HG03095 (cell line): Measurements from ENCODE around the gene CD69.
A peak's percentile ranks its signal among the peaks of the same experiment; 100 is the strongest.
"Not testable (repeated sequence)": the region's sequence is repeated elsewhere in the genome, so short reads cannot be mapped to it uniquely, and the experiment has no call there.

ENCODE experiments used
- ATAC-seq: cut with Tn5 transposase; IDR thresholded peaks from one replicate; pipeline ENCODE4 v1.9.1; 2021; ENCODE audit warnings: moderate library complexity; ENCODE audit not compliant: unreplicated experiment

CD69 gene

DNA sequence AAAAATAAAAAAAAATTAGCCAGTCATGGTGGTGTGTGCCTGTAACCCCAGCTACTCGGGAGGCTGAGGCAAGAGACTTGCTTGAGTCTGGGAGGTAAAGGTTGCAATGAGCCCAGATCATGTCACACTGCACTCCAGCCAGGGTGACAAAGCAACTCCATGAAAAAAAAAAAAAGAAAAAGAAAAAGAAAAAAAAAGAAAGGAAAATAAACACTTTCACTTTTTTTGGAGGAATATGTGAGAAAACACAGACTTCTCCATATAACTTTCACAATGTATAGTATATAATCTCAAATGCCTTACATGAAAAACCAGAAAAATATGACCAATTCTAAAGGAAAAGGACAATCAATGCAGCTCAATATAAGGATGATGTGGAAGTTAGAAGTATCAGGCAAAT is 36.7 kb downstream of the CD69 start:
- ATAC-seq: no peak

DNA sequence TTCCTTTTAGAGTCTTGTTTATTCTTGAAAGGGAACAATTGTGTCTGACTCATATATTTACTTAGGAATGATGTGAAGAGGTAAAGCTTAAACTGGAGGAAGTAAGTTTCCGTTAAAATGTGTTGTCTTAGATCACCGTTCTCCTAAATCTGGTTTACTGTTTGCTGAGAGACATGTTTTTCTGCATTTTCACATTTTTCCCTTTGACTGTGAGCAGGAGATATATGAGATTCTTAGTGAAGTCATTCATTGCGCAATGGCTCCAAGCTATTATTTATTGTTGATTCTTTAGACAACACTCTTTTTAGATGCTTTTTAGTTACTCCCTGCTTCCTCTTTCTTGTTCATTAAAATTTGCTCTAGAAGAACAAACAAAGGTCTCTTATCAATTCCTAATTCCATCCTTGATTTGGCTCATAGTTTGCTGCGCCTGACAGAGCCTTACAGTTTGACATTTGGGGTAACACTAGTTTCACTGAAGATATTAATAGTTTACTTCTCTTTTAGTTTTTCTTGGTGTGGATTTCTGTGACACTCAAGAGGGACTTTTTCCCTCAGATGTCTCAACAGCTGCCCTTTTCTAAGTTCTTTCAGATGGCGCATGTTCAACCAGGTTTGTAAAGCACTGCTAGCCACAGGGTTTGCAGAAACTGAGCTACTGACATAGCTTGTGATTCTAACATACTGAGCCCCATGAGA is 39.2 kb downstream of the CD69 start:
- peak; percentile 60 for ATAC-seq

DNA sequence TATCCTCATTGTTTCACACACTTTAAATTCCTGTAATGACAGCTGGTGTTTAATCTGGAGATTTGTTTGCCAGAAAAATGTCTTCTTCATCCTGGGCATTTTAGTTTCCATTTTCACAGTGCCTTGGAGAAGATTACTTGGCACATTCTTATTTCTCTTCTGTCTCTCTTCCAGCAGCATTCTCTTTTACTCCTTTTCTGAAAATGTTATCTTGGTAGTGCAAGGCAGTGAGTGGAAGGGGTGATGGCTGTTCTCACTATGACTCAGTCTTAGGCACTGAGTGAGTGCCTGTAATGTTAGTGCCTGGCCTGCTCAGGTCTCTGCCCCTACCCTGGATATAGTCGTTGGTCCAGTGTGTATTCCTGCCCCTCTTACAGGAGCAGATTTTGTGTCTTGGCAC is 40.9 kb downstream of the CD69 start:
- ATAC-seq: no peak

DNA sequence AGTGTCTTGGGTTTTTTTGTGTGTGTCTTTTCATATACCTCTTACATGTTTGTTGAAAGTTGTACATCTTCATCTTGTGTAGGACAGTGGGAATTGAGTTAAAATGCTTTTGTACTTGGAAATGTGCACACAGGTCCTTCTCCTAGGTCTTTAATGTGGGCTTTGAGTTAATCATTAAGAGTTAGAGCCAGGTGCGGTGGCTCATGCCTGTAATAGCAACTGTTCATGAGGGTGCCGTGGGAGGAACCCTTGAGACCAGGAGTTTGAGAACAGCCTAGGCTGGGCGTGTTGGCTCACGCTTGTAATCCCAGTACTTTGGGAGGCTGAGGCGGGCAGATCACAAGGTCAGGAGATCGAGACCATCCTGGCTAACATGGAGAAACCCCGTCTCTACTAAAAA is 41.7 kb downstream of the CD69 start:
- ATAC-seq: no peak

- ATAC-seq: no peak
Measured at GRCh38 chr12:9717070-9717925, 43.4 kb downstream of the CD69 start.

DNA sequence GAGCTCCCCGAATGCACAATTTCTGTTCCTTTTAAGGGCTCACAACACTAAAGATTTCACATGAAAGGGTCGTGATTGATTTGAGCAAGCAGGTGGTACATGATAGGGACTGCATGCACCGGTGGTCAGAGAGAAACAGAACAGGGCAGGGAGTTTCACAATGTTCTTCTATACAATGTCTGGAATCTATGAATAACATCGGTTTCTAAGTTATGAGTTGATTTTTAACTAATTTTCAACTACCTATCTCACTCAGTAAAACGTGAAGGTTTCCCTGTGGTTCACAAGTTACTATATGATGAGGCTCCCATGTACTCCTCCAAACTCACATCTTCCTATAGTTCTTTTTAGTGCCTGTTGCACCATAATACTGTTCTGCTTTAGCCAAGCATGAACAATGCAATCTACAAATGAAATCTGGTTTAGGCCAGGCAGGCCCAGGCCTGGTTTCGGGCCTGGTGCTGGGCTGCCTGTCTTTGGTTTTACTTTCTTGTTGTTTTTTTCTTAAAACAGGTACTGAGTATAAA is 47.6 kb downstream of the CD69 start:
- peak; percentile 58 for ATAC-seq

DNA sequence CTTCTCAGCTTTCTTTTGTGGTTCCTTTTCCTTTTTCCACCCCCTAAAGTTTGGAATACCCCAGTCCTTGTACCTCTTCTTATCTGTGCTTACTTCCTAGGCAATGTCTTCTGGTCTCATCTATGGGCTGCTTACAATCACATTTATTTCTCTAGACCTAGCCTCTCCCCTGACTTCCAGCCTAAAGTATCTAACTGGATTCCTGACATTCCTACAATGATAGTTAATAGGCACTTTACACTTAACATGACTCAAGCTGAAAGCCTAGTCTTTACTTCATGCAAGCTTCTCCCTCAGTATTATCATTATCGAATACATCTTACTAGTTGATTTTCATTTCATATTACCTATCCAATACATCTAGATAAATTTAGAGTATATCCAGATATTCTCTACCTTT is 49.0 kb downstream of the CD69 start:
- no peak for ATAC-seq

DNA sequence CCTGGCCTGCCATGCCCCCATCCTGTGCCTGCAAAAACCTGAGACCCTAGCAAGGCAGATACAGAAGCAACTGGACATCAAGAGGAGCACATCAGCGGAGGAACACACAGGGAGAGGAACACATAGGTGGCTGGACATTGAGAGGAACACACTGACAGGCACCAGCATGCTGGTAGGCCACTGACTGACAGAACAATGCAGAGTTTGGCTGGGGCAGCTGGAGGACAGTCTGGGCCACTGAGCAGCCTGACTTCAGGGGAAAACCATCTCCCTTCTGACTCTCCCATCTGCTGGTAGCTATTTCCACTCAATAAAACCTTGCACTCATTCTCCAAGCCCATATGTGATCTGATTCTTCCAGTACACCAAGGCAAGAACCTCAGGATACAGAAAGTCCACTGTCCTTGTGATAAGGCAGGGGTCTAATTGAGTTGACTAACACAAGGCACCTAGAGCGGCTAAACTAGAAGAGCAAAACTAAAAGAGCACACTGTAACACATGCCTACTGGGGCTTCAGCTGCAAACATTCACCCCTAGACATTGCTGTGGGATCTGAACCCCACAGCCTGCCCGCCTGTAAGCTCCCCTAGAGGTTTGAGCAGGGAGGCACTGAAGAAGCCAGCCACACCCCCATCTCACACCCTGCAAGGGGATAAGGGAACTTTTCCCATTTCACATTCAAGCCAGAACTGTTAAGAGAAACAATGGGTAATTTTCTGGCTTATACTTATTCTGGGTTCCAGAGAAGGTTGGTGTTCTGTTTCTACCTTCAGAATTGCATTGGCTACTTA is 49.9 kb downstream of the CD69 start:
- no peak for ATAC-seq

GRCh38 chr12:9708853-9709252 is 51.8 kb downstream of the CD69 start:
- no peak for ATAC-seq

- no peak for ATAC-seq
Measured at GRCh38 chr12:9707864-9708808, 52.6 kb downstream of the CD69 start.

- no peak for ATAC-seq
Measured at GRCh38 chr12:9707356-9707755, 53.3 kb downstream of the CD69 start.

- ATAC-seq: no peak
Measured at GRCh38 chr12:9706086-9706685, 54.5 kb downstream of the CD69 start.

DNA sequence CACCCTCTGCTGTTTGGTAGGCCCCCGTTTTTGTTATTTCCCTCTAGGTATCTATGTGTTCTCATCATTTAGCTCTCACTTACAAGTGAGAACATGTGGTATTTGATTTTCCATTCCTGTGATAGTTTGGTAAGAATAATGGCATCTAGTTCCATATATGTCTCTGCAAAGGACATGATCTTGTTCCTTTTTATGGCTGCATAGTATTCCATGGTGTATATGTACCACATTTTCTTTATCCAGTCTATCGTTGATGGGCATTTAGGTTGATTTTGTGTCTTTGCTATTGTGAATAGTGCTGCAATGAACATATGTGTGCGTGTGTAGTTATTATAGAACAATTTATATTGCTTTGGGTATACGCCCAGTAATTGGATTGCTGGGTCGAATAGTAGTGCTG is 56.1 kb downstream of the CD69 start:
- ATAC-seq: not testable (repeated sequence)
